NT2/D1 (cell line): ENCODE results near the gene SLAMF6.

Experiments
- DNase-seq: peaks from one replicate; pipeline ENCODE4 v3.0.0-alpha.2; 2011; ENCODE audit warnings: low read depth, low spot score
- H3K27me3 ChIP-seq: 2 replicates; pipeline ENCODE4 v1.6.0; 2011; ENCODE audit warnings: mild to moderate bottlenecking; ENCODE audit not compliant: insufficient read length, insufficient read depth
- H3K36me3 ChIP-seq: 2 replicates; pipeline ENCODE4 v1.6.1; 2011; ENCODE audit warnings: mild to moderate bottlenecking, low read length, mixed read lengths; ENCODE audit not compliant: insufficient read depth, insufficient read length
- H3K4me1 ChIP-seq: 2 replicates; pipeline ENCODE4 v1.5.1; 2011; ENCODE audit not compliant: insufficient read depth, insufficient read length
- H3K4me3 ChIP-seq: 2 replicates; pipeline ENCODE4 v1.5.1; 2011; ENCODE audit warnings: low read depth; ENCODE audit not compliant: insufficient read length
- H3K9ac ChIP-seq: 2 replicates; pipeline ENCODE4 v1.6.0; 2011; ENCODE audit warnings: low read depth; ENCODE audit not compliant: insufficient read length
- H3K9me3 ChIP-seq: 2 replicates; pipeline ENCODE4 v1.5.1; 2011; ENCODE audit warnings: mild to moderate bottlenecking, low read length; ENCODE audit not compliant: insufficient read depth
- SUZ12 ChIP-seq: IDR thresholded peaks from 2 replicates; pipeline ENCODE4 v1.6.1; 2011; ENCODE audit not compliant: insufficient read length, insufficient read depth; ENCODE audit errors: extremely low read depth
- YY1 ChIP-seq: IDR thresholded peaks from 2 replicates; pipeline ENCODE4 v1.6.1; 2011; ENCODE audit not compliant: insufficient read length, insufficient read depth
- ZNF274 ChIP-seq: IDR thresholded peaks from 2 replicates; pipeline ENCODE4 v1.6.1; 2011; ENCODE audit warnings: mild to moderate bottlenecking, low read depth, low read length

SLAMF6 gene

DNA sequence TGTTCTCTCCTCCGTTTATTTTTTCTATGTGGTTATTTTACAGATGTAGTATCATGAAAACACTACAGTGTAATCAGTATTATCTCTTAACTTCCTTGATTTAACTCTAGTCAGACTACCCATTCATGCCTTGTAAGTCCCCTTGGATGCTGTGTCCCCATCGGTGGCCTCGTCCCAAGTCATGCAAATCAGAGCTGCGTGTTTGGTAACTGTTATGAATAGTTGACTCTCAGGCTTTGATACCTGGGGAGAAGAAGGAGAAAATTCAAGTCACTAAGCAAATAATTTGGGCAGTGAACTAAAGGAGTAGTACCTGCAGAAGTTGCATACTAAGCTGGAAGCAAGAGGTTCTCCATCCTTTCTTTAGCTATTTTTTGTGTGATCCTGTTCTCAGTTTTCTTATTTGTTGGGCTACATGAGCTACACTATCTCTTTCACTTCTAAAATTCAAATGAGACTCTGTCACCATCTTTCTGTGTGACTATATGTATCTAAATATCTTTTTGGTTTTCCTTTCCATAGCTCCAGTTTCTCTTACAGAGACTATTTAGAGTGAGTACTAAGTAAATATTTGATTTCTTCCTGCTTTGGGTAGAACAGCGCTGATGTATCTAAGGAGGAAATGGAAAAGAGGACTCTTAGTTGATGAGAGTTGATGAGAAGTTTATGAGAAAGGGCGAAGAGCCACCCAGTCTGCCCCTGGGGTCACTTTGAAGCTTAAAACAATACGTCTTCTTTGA lies 71.8 kb downstream of the SLAMF6 start:
- no peaks in the 10 kb centered on the region for H3K9me3 ChIP-seq
- no peaks in the 10 kb centered on the region for H3K4me1 ChIP-seq
- TF ChIP-seq YY1, result no peak
- TF ChIP-seq ZNF274, result no peak
- TF ChIP-seq SUZ12, result no peak
- H3K9ac ChIP-seq, result no peak overlapping the region
- DNase-seq, result no peak
- no peaks in the 10 kb centered on the region for H3K27me3 ChIP-seq
- no peaks in the 10 kb centered on the region for H3K36me3 ChIP-seq
- no peak overlapping the region for H3K4me3 ChIP-seq

DNA sequence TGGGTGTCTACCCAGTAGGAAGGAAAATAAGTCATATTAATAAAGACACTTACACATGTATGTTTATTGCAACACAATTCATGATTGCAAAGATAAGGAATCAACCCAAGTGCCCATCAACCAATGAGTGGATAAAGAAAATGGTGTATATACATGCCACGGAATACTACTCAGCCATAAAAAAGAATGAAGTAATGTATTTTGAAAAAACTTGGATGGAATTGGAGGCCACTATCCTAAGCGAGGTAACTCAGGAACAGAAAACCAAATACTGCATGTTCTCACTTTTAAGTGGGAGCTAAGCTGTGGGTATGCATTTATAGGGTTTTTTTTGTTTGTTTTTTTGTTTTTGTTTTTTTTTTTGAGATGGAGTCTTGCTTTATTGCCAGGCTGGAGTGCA lies 73.6 kb downstream of the SLAMF6 start:
- Histone ChIP-seq H3K4me3 (no peak overlapping the region), H3K4me1 (no peaks in the 10 kb centered on the region), H3K27me3 (no peaks in the 10 kb centered on the region), H3K36me3 (no peaks in the 10 kb centered on the region), H3K9me3 (no peaks in the 10 kb centered on the region), H3K9ac (no peak overlapping the region)
- TF ChIP-seq ZNF274 (no peak), YY1 (no peak), SUZ12 (no peak)
- no peak for DNase-seq

DNA sequence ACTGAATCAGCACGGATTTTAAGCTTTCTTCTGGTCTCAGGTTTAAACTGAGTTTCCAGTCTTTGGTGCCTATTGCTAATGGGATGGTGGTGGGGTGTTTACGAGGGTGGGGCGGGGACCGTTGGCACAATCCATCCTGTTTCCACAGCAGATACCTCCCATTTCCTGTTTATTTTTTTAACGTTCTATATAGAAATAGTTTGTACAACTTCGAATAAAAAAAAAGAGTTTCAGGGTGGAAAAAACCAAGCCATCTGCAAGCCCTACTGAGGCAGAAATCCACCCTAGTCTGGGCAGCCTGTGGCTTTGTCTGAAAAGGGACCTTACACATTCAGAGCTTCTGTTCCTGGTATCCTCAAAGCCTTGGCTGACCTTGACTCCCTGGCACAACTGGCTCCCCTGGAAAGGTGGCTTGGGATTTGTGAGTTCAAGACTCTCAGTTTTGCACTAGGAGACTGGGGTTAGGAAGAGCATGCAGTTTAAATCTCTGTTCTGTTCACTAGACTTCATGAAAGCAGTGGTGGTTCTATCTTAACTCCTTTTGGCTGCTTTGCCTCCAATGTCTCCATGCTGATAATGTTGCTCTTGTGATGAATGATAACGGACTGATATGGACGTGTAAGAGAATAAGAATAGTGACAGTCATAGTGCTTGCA lies 76.0 kb downstream of the SLAMF6 start:
- H3K4me1 ChIP-seq, result no peaks in the 10 kb centered on the region
- H3K9ac ChIP-seq, result no peak overlapping the region
- no peak overlapping the region for H3K4me3 ChIP-seq
- TF ChIP-seq YY1 (no peak), ZNF274 (no peak), SUZ12 (no peak)
- no peaks in the 10 kb centered on the region for H3K27me3 ChIP-seq
- no peak for DNase-seq
- H3K36me3 ChIP-seq, result no peaks in the 10 kb centered on the region
- no peaks in the 10 kb centered on the region for H3K9me3 ChIP-seq

DNA sequence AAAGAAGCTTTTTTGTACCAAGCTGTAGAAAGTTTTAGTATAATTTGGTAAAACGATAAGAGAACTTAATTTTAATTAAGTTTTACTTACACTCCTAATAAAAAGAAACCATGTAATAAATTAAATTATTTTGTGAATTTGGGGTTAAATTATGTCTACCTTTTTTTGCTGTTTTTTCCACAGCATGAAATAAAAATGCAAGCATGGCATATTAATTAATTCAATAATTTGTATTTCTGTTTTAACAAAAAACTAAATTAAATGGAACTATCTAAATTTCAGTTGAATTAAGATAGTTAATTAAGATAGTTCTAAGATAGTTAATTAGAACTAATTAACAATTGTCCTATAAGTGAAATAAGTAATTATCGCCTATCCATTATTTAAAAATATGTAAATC lies 83.3 kb downstream of the SLAMF6 start:
- Histone ChIP-seq H3K36me3 (no peaks in the 10 kb centered on the region), H3K27me3 (no peaks in the 10 kb centered on the region), H3K9me3 (no peaks in the 10 kb centered on the region), H3K9ac (no peak overlapping the region), H3K4me3 (no peak overlapping the region), H3K4me1 (no peaks in the 10 kb centered on the region)
- DNase-seq, result no peak
- no peak for TF ChIP-seq SUZ12
- no peak for TF ChIP-seq ZNF274

DNA sequence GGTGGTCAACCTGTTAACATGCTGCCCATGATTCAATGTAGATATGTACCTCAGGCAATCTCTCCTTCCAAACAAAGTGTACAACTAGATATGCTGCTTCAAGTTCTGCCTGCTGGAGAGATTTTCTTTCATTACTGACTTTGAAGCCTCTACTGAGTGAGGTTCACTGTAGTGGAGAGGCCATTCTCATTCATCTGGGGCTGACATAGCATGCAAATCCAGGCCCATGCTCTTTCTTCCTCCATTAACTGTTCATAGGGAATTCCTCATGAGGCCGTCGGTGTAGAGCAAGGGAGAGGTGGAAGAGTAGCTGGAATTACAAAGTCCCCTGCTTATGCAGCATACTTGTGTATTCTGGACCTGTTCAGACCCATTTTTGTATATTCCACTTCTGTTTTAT lies 84.1 kb downstream of the SLAMF6 start:
- no peak overlapping the region for H3K9ac ChIP-seq
- DNase-seq, result peak; percentile 30
- no peaks in the 10 kb centered on the region for H3K4me1 ChIP-seq
- TF ChIP-seq ZNF274, result no peak
- TF ChIP-seq YY1, result no peak
- no peak for TF ChIP-seq SUZ12
- H3K4me3 ChIP-seq, result no peak overlapping the region
- H3K9me3 ChIP-seq, result no peaks in the 10 kb centered on the region
- no peaks in the 10 kb centered on the region for H3K27me3 ChIP-seq
- no peaks in the 10 kb centered on the region for H3K36me3 ChIP-seq

DNA sequence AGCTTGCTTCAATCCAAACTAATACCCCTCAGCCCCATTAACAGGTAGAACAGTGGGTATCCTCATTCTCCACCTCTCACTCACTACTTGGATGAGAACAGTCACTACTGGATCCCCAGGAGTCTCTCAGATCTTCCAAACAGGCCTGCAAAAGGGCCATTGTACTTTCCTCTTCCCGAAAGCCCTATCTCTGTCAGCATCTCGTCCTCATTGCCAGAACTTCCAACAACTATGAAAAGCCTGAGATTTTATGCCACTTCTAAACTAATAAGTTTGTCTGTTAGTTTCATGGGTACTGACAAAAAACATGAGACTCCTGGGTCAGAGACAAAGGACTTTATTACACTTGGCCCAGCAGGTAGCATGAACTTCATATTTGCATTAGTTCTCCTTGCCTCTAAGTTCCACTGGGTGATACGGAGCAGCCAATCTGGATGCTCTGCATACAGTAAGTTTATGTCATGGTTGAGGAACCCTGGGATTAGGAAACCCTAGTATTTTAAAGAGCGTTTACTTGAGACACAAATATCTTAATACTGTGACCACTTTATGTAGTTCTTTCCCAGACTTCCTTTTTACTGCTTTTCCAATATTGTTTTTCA lies 84.6 kb downstream of the SLAMF6 start:
- Histone ChIP-seq H3K4me3 (no peak overlapping the region), H3K36me3 (no peaks in the 10 kb centered on the region), H3K9me3 (no peaks in the 10 kb centered on the region), H3K4me1 (no peaks in the 10 kb centered on the region), H3K27me3 (no peaks in the 10 kb centered on the region), H3K9ac (no peak overlapping the region)
- TF ChIP-seq SUZ12 (no peak), ZNF274 (no peak), YY1 (no peak)
- no peak for DNase-seq

DNA sequence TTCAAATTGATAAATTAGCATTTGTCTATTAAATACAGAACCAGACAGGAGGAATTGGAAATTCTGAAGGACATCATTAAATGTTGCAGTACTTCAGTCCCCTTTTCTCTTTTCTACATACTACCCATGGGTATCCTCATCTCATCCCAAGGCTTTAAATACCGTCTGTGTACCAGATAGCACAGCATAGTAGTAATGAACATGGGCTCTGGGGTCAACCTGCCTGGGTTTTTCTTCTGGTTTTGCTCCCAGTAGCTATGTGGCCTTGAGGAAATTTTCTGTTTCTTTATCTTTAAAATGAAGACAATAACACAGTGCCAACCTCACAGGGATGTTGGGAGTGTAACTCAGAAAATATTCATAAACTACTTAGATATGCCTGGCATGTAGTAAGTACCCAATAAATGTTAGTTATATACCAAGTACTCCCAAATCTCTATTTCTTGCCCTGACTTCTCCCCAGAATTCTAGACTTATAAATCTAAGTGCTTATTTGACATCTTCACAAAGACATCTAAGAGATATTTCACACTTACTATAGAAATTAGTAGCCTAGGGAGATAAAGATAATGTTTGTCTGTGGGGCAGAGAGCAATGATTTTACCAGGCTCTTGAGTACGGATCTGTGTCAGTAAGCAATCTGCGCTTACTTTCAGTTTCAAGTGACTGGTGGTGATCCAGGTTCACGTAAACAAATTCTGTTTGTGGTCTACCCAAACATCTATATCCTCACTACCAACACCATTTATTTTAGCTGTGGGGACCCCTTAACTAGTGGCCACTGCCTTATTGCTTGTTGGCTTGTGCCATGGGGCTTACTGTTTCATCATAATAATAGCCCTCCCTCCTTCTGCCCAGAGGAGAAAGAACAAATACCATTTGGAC lies 85.4 kb downstream of the SLAMF6 start:
- DNase-seq, result no peak
- Histone ChIP-seq H3K36me3 (no peaks in the 10 kb centered on the region), H3K27me3 (no peaks in the 10 kb centered on the region), H3K9ac (no peak overlapping the region), H3K4me3 (no peak overlapping the region), H3K9me3 (no peaks in the 10 kb centered on the region), H3K4me1 (no peaks in the 10 kb centered on the region)
- no peak for TF ChIP-seq YY1
- TF ChIP-seq ZNF274, result no peak
- TF ChIP-seq SUZ12, result no peak
